K562 (cell line): ENCODE results near the gene DOCK4. TPM values are rescaled to one million over a fixed set of nuclear protein-coding genes. Genes with fewer than 3 reads are reported as not detected.

Source experiments
- ATAC-seq: fragments of 200-7000 bp; cut with Tn5 transposase; 3 replicates; pipeline ENCODE4 v1.9.1; 2020; ENCODE audit warnings: moderate library complexity
- BruUV-seq: library from RNA; stranded (reverse); fragments of 400-500 nt; replicated peaks from 2 replicates; lab custom pipeline; 2021; lab: Mats Ljungman, UMichigan
- CTCF ChIA-PET: fragments of 300-600 bp; formaldehyde crosslinking; extraction: SDS; loops from one replicate; lab custom pipeline; 2021; ENCODE audit warnings: low intra/inter-chr PET ratio; lab: Yijun Ruan, JAX
- POLR2A ChIA-PET: fragments of 300-600, 350-650 bp; sonication (Branson Sonifier 250); formaldehyde crosslinking; extraction: SDS; loops from one replicate; lab custom pipeline; 2021; ENCODE audit warnings: antibody characterized with exemption, inconsistent platforms; lab: Yijun Ruan, JAX
- DNase-seq, 4 experiments: peaks; one replicate each; pipeline versions ENCODE4 v3.0.0 to v3.0.0-alpha.2; 2011 to 2018; ENCODE audit warnings: low spot score in 3 of 4, mixed read lengths in 3 of 4; ENCODE audit errors: extremely low read depth in 1 of 4
- FAIRE-seq: peaks from 2 replicates; lab custom pipeline; 2011; peaks lifted over from hg19 to GRCh38; lab: Jason Lieb, UNC
- H2AFZ ChIP-seq: 2 replicates; pipeline ENCODE4 v1.6.0; 2011; ENCODE audit warnings: low read depth, low read length, control low read depth, inconsistent platforms
- H3K27ac ChIP-seq: fragments of 200-600 bp; 3 replicates; pipeline ENCODE4 v1.8.0; 2011; ENCODE audit warnings: low read depth, mild to moderate bottlenecking, control low read depth, inconsistent platforms, low read length, moderate library complexity, mixed read lengths; ENCODE audit errors: extremely low read depth
- H3K27me3 ChIP-seq, 2 experiments: fragments of 300-600 bp in 1 of 2; 2 replicates in 1 of 2; 3 replicates in 1 of 2; pipeline versions ENCODE4 v1.6.0 to v1.8.0; 2011; ENCODE audit warnings: inconsistent platforms in 2 of 2, low read length in 2 of 2, mild to moderate bottlenecking in 1 of 2, mixed read lengths in 1 of 2, moderate library complexity in 1 of 2; ENCODE audit not compliant: control insufficient read depth in 2 of 2, insufficient read depth in 2 of 2
- H3K36me3 ChIP-seq: fragments of 300-600 bp; 3 replicates; pipeline ENCODE4 v1.8.0; 2011; ENCODE audit warnings: mild to moderate bottlenecking, low read length, inconsistent platforms; ENCODE audit not compliant: control insufficient read depth, insufficient read depth
- H3K4me1 ChIP-seq, 2 experiments: fragments of 200-600 bp in 1 of 2; replicated peaks in 1 of 2; 2 replicates in 1 of 2; 3 replicates in 1 of 2; pipeline versions ENCODE4 v1.5.1 to v1.8.0; 2011; ENCODE audit warnings: inconsistent platforms in 2 of 2, low read length in 2 of 2, mild to moderate bottlenecking in 1 of 2, mixed read lengths in 1 of 2, moderate library complexity in 1 of 2; ENCODE audit not compliant: control insufficient read depth in 2 of 2, insufficient read depth in 2 of 2
- H3K4me2 ChIP-seq: 2 replicates; pipeline ENCODE4 v1.6.1; 2011; ENCODE audit warnings: low read length, control low read depth, inconsistent platforms, mixed read lengths; ENCODE audit not compliant: insufficient read depth
- H3K4me3 ChIP-seq: fragments of 200-600 bp; sonication (generic), shearing (Covaris generic); 2 replicates; pipeline ENCODE4 v1.5.1; 2016; ENCODE audit warnings: control low read depth, inconsistent platforms
- H3K79me2 ChIP-seq: fragments of 200-600 bp; 3 replicates; pipeline ENCODE4 v1.8.0; 2011; ENCODE audit warnings: low read length, inconsistent platforms; ENCODE audit not compliant: control insufficient read depth, insufficient read depth
- H3K9ac ChIP-seq, 2 experiments: 2 replicates each; pipeline versions ENCODE4 v1.6.0 to v1.6.1; 2011; ENCODE audit warnings: low read depth in 2 of 2, low read length in 2 of 2, control low read depth in 1 of 2, inconsistent platforms in 1 of 2, mild to moderate bottlenecking in 1 of 2, mixed read lengths in 1 of 2; ENCODE audit not compliant: insufficient read depth in 1 of 2
- H3K9me1 ChIP-seq: one replicate; pipeline ENCODE4 v1.6.0; 2011; ENCODE audit warnings: inconsistent platforms, mild to moderate bottlenecking, low read length, moderate library complexity; ENCODE audit not compliant: control insufficient read depth, insufficient read depth
- H3K9me3 ChIP-seq: replicated peaks from 2 replicates; pipeline ENCODE4 v1.5.1; 2011; ENCODE audit warnings: low read depth, low read length, inconsistent platforms; ENCODE audit not compliant: control insufficient read depth, insufficient read depth
- H4K20me1 ChIP-seq: replicated peaks from 2 replicates; pipeline ENCODE4 v1.6.1; 2011; ENCODE audit warnings: low read length, inconsistent platforms, mixed read lengths; ENCODE audit not compliant: control insufficient read depth, insufficient read depth
- CGGBP1 ChIP-seq: fragments of 250-450 bp; sonication (Bioruptor Pico); IDR thresholded peaks from 2 replicates; pipeline ENCODE4 v1.9.0; 2021; ENCODE audit warnings: mild to moderate bottlenecking
- KLF10 ChIP-seq: fragments of 250-450 bp; sonication (Bioruptor Pico); IDR thresholded peaks from 2 replicates; pipeline ENCODE4 v1.6.1; 2021; ENCODE audit warnings: matching md5 sums
- L3MBTL2 ChIP-seq: fragments of 450-650 bp; IDR thresholded peaks from 2 replicates; pipeline ENCODE4 v1.6.1; 2016; ENCODE audit warnings: mild to moderate bottlenecking, moderate library complexity
- MTF1 ChIP-seq: fragments of 250-450 bp; sonication (Bioruptor Pico); IDR thresholded peaks from 2 replicates; pipeline ENCODE4 v1.9.0; 2021; ENCODE audit warnings: moderate library complexity, mild to moderate bottlenecking, inconsistent platforms, borderline replicate concordance
- OTX1 ChIP-seq: fragments of 450-650 bp; formaldehyde crosslinking; IDR thresholded peaks from 2 replicates; pipeline ENCODE4 v1.4.0; 2022; ENCODE audit warnings: mild to moderate bottlenecking
- REST ChIP-seq, 2 experiments: fragments of 450-650 bp; formaldehyde crosslinking in 1 of 2; IDR thresholded peaks; 2 replicates each; pipeline versions ENCODE4 v1.4.0 to v1.6.1; 2014 to 2020; ENCODE audit warnings: mild to moderate bottlenecking in 2 of 2, borderline replicate concordance in 1 of 2, low read depth in 1 of 2
- RFX1 ChIP-seq: fragments of 450-650 bp; IDR thresholded peaks from 2 replicates; pipeline ENCODE4 v1.6.1; 2016; ENCODE audit warnings: mild to moderate bottlenecking, moderate library complexity
- TGIF2 ChIP-seq: sonication (generic); formaldehyde crosslinking; IDR thresholded peaks from 2 replicates; pipeline ENCODE4 v1.8.1; 2022; ENCODE audit warnings: mild to moderate bottlenecking, missing genetic modification reagents, moderate library complexity
- XRCC3 ChIP-seq: fragments of 450-650 bp; IDR thresholded peaks from 2 replicates; pipeline ENCODE4 v1.6.1; 2017; ENCODE audit warnings: mild to moderate bottlenecking, moderate library complexity
- ZNF507 ChIP-seq: conservative IDR thresholded peaks from 2 replicates; pipeline ENCODE4 v1.6.1; 2017; ENCODE audit warnings: missing genetic modification characterization, missing compliant biosample characterization
- WGBS: fragments of 100-300 bp; shearing (Covaris generic); methylation state at CpG from one replicate; pipeline ENCODE4 v1.1.6; 2016; ENCODE audit warnings: low coverage, mixed read lengths; ENCODE audit not compliant: insufficient coverage; ENCODE audit errors: missing lambda C conversion rate; 5-methylcytosine and 5-hydroxymethylcytosine counted together
- in situ Hi-C: fragments of 300-500 bp; cut with MboI; formaldehyde crosslinking; loops from 4 replicates; pipeline ENCODE4 v1.15.0; 2018; ENCODE audit warnings: inconsistent platforms, mixed read lengths
- intact Hi-C: fragments of 100-400 bp; cut with micrococcal nuclease; formaldehyde crosslinking; loops from 2 replicates; pipeline ENCODE4 v1.14.2; 2022
- polyA plus RNA-seq, 8 experiments: library from polyadenylated mRNA; depleted of rRNA in 4 of 8; stranded (reverse) in 5 of 8; unstranded in 3 of 8; fragments of >200 nt; fragmentation: Nextera tagmentation in 2 of 8; fragmentation: Illumina TruSeq in 1 of 8; extraction: Ambion mirVana in 2 of 8; extraction: Trizol in 1 of 8; gene quantifications; 2 replicates each; pipeline versions ENCODE4 v1.2.1 to v1.2.3, GENCODE V29; 2011 to 2014; ENCODE audit warnings: inconsistent platforms in 1 of 8, missing spikeins in 1 of 8
- total RNA-seq, 7 experiments: library from RNA; depleted of rRNA in 6 of 7; stranded (reverse); fragments of >200 nt in 6 of 7; fragmentation: Illumina TruSeq in 2 of 7; extraction: Trizol in 2 of 7; gene quantifications; 2 replicates each; pipeline versions ENCODE4 v1.2.1 to v1.2.3, GENCODE V29; 2011 to 2021; ENCODE audit warnings: low replicate concordance in 1 of 7

DOCK4 gene
- total and polyA plus RNA-seq, 9 of the 15 experiments (the other 6 are each of a cell fraction or from before 2014, with no cell fraction given) = 0.42 to 5.7 (median 2.3) TPM

- Histone ChIP-seq H2AFZ (no peak overlapping the region), H3K4me1 (no peaks in the 10 kb centered on the region), H3K9ac (no peak overlapping the region), H3K79me2 (no peaks in the 10 kb centered on the region), H3K36me3 (no peaks in the 10 kb centered on the region), H3K4me2 (no peak overlapping the region), H4K20me1 (no peaks in the 10 kb centered on the region), H3K27me3 (peaks cover 4% of the 10 kb centered on the region in 2 experiments; a peak in 2 of 5 replicates), H3K27ac (no peak overlapping the region), H3K4me3 (no peak overlapping the region), H3K9me3 (no peaks in the 10 kb centered on the region), H3K9me1 (no peaks in the 10 kb centered on the region)
- ChIA-PET POLR2A (interaction anchor here (0.9 kb wide), 1 partner anchor 11 kb away, joined by 3 read pairs; no protein-coding TSS in a partner anchor), CTCF (no interaction called here)
- 18% methylated on average over 4 of the region's 4 CpGs for whole genome bisulfite sequencing
- FAIRE-seq (no peak), ATAC-seq (no peak), DNase-seq (no peak)
- in situ Hi-C loops = no loop called here
- intact Hi-C loops = no loop called here
- BruUV-seq = no TSS peak
- no peak for TF ChIP-seq ZNF507 (tag)
- no peak for TF ChIP-seq XRCC3
- no peak for TF ChIP-seq TGIF2 (CRISPR knock-in tag)
- no peak for TF ChIP-seq REST (IDR thresholded peaks at IDR 0.05; ENCODE audit: borderline replicate concordance)
- TF ChIP-seq REST (CRISPR knock-in tag; IDR thresholded peaks at IDR 0.05; ENCODE audit: low read depth) = no peak
- no peak for TF ChIP-seq L3MBTL2
- no peak for TF ChIP-seq KLF10 (CRISPR knock-in tag)
- no peak for TF ChIP-seq OTX1
- no peak for TF ChIP-seq CGGBP1
- no peak for TF ChIP-seq MTF1 (CRISPR knock-in tag)
- no peak for TF ChIP-seq RFX1
These were observed 459.2 kb downstream of the DOCK4 start for GRCh38 chr7:111746950-111747349.
